Hepatic stellate cell (primary cell): ENCODE results near the gene LARP1.
"Not testable (repeated sequence)": the region's sequence is repeated elsewhere in the genome, so short reads cannot be mapped to it uniquely, and the experiment has no call there.

Experiments
- DNase-seq: peaks from one replicate; pipeline ENCODE4 v3.0.0; 2011; ENCODE audit warnings: low spot score

Gene LARP1

GRCh38 chr5:154824070-154824469, 68.9 kb downstream of the LARP1 start:
- no peak for DNase-seq

DNA sequence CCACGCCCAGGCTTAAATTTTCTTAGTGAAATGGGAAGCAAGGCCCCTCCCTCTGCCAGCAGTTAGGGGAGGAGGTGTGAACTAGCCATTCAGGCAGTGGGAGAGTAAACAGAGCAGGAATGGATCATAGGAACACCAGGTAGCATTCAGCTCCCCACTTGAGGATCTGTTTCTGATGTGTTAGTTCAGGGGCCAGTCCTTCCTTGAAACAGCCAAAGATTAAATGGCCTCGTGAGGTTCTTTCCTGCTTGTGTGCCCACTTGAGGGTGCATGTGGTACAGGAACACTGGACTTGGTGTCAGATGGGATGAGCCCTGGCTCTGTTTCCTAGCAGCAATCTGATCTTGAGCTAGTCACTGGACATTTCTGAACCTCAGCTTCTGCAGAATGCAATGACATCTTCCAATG, 74.0 kb downstream of the LARP1 start:
- no peak for DNase-seq

DNA sequence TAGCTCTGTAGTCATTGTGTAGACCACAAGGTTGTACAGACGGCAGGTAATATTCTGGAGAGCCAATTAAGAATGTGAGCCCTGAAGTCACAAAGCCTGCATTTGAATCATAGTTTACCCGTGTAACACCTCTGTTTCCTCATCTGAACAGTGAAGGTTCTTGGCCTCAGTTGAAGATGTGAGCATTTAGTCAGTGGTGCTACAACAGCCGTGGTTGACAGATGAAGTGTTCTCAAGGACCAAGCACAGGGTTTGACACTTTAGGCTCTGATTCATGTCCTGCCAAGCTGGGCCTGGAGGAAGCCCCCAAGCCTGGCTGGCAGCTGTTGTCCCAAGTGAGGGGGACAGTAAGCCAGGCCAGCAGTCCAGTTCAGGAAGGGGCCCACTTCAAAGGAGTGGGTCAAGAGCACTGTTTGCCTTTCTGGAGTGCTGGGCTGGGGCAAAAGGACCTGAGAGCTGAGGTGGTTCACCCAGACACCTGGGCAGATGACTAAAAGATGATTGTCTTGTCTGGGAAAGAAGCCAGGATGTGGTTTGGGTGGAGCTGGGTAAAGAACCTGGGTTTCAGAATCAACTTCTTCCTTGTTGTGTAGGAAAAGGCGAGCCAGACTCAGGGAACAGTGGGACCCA, 74.5 kb downstream of the LARP1 start:
- no peak for DNase-seq

DNA sequence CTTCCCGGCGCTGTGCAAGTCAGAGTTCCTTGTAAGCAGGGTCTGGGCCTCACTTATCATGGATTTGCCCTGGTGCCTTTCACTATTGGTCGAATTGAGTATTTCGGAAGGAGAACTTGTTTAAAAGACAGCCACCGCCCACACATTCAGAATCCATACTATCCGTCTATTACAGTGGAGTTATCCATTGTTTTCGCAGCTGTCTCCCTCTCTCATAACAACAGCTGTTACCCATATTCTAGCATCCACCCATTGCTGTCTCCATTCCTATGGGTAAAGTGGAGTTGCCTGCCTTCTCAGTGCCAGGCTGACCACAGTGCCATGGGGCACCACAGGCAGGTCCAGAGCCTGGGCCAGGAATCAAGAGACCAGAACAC, 75.0 kb downstream of the LARP1 start:
- DNase-seq = no peak

DNA sequence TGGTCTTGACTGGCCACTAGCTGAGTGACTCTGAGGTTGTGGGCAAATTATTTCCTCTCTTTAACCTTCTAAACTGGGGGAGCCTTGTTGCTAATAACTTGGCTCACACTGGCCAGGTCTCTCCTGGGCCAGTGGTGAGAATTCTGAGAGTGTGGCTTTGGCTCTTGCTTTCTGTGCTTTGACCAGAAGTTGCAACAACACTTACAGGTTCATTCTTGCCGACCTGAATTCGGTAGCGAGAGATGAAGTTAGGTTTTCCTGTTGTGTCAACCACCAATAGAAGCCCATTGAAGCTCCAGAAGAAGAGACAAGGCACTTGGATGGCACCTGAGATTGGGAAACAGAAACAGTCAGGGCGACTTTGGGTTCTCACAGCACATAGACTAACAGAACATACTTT, 75.4 kb downstream of the LARP1 start:
- DNase-seq = no peak

DNA sequence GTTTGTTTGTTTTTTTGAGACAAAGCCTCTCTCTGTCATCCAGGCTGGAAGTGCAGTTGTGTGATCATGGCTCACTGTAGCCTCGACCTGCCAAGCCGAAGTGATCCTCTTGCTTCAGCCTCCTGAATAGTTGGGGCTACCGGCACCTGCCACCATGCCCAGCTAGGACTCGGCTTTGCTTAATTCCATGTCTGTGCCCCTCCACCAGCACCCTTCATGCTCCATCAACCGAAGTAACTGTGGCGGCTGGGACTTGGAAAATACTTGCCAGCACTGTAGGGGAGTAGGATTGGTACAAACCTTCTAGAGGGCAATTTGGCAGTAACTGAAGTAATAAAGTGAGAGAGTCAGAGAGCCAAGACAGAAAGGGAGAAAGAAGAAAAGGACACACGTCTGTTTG, 76.3 kb downstream of the LARP1 start:
- no peak for DNase-seq

DNA sequence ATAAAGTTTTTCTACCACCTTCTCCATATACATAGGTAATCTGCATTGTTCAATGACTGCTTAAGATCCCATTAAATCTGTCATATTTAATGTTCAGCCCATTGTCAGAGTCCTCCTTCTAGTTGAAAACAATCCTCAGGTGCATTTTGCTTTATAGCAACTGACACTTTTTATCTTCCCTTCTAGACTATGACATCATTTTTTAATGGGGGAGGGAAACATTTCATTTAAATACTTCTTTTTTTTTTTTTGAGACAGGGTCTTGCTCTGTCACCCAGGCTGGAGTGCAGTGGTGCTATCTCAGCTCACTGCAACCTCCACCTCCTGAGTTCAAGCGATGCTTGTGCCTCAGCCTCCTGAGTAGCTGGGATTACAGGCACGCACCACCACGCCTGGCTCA, 77.6 kb downstream of the LARP1 start:
- not testable (repeated sequence) for DNase-seq

DNA sequence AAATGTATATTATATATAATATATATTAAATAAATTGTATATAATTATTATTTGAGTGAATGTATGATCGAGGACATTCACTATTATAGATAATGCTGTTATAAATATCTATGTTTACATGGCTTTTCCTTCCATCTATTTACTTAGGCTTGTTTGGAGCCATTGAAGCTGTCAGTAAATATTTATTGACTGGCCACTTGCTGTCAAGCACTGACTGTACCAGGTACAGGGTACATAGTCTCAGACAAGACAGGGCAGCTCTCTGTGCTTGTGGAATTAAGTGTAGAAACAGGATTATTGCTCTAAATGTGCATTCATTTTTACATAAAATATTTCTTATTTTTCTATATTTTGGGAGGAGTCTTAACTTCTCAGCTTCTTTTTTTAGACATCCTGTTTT, 78.9 kb downstream of the LARP1 start:
- no peak for DNase-seq

GRCh38 chr5:154835701-154836052, 80.5 kb downstream of the LARP1 start:
- not testable (repeated sequence) for DNase-seq

DNA sequence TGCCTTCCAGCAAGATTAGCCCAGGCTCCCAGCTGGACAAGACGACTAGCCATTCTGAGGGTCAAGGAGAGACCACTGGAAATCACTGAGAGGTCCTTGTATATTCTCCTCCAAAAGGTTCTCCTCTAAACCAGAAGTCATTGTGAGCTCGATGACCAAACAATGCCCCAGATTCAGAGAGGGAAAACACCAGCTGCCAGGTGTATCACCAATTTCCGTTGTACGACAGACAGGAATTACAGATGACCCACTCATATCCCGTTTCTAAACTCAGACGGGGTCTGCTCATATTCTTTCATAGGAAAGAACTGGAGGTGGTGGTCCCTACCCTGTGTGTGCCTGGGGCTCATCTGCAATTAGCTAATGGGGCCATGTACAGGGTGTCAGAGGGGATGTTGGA, 81.0 kb downstream of the LARP1 start:
- DNase-seq = no peak

DNA sequence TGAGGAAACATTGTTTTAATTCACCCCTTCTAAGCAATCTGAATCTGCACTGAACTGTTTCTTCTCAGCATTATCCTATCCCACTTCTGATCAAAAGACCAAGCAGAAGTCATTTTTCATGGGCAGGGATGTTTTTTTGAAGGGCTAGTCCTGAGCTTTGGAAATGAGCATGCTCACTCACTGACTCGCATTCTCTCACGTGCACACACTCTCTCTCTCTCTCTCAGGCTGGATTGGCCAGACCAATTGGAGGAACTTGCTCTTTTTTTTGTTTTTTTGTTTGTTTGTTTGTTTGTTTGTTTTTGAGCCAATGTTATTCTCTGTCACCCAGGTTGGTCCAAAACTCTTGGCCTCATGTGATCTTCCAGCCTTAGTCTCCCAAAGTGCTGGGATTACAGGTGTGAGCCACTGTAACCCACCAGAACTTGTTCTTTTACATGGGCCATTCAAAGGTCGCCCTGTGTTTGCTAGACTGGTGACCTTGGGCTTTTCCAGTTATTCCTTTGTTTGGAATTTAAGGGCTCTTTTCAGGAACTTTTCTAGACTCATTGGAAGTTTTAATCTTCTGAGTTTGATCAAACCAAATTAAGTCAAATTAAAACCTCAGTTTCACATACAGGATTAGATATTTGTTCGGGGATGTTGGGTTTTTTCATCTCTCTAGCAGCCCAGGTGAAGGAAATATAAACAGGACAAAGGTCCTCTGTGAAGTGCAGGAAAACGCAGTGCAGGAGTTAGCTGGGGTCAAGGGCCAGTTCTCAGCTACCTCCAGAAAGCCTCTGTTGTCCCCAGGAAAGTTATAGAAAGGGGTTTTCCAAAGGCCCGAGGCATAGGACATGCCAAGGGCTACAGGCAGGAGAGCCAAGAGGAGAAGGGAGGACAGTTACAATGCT, 82.1 kb downstream of the LARP1 start:
- DNase-seq = no peak

DNA sequence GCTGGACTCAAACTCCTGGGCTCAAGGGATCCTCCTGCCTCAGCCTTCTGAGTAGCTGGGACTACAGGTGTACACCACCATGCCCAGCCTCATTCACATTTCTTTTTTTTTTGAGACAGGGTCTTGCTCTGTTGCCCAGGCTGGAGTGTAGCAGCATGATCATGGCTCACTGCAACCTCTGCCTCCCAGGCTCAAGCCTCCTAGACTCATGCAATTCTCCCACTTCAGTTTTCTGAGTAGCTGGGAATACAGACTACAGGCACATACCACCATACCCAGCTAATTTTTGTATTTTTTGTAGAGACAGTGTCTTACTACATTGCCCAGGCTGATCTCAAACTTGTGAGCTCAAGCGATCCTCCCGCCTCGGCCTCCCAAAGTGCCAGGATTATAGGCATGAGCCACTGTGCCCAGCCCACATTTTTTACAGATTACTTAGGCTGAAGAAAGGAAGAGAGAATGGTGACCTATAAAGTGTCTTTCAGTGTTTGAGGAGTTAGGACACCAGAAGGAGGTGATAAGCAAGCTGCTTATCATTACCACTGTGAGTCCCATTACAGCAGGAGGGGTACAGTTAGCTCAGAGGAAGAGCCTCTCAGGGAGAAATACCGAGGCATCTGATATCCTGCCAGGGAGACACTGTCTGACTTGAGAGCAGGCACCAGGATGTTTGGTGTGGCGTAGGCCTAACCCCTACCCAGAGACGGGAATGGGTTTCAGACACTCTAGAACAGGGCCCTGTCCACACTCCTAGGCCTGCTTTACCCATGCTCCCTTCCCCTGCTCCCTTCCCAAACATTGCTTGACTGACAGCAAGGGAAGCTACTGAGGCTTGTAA, 85.5 kb downstream of the LARP1 start:
- no peak for DNase-seq

GRCh38 chr5:154841273-154841661, 86.1 kb downstream of the LARP1 start:
- DNase-seq = no peak

DNA sequence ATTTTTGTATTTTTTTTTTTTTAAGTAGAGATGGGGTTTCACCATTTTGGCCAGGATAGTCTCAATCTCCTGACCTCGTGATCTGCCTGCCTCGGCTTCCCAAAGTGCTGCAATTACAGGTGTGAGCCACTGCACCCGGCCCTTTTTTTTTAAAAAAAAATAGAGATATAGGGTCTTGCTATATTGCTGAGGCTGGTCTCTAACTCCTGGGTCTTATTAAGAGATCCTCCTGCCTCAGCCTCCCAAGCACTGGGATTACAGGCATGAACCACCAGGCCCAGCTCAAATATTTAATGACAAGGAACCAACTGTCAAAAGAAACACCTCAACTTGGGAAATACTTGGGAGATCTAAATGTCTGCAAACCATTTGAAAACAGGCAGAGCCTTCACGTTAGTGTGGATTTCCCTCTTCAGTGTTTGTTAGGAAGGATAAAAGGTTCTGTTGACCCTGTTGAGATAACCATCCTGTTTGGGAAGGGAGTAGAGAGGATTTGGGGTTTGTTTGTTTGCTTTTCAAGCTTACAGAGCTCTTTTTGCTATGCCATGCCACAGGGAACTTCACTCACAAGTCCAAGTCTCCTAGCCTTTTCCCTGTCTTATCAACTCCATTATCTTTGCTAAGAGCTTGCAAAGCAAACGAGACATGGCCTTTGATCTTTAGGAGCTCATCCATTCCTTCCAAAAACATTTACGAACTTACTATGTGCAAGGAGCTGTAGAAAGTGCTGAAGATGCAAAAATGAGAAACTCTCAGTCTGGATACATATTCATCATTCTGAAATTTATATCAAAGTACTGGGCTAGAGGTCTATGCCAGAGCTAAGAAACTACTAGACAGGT, 87.7 kb downstream of the LARP1 start:
- no peak for DNase-seq

DNA sequence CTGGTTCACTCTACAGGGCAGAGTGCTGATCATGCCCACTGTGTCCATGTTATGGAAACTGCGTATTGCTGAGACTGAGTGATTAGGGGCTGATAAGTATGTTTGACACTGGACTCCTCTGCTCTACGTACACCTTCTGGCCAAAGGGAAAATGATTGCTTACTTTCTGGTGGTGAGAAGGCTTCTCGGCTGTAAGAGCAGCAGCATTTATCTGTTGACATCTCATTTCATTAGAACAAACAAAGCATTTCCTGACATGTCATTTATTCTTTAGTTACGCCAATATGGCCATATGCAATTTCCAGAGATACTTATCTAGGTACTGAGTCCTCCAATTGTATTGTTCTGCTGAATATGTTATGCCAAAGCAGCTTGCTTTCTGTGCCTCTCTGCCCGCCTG, 89.6 kb downstream of the LARP1 start:
- no peak for DNase-seq

- no peak for DNase-seq
Measured at GRCh38 chr5:154849264-154849785, 94.1 kb downstream of the LARP1 start.

- no peak for DNase-seq
Measured at GRCh38 chr5:154849791-154850201, 94.6 kb downstream of the LARP1 start.

DNA sequence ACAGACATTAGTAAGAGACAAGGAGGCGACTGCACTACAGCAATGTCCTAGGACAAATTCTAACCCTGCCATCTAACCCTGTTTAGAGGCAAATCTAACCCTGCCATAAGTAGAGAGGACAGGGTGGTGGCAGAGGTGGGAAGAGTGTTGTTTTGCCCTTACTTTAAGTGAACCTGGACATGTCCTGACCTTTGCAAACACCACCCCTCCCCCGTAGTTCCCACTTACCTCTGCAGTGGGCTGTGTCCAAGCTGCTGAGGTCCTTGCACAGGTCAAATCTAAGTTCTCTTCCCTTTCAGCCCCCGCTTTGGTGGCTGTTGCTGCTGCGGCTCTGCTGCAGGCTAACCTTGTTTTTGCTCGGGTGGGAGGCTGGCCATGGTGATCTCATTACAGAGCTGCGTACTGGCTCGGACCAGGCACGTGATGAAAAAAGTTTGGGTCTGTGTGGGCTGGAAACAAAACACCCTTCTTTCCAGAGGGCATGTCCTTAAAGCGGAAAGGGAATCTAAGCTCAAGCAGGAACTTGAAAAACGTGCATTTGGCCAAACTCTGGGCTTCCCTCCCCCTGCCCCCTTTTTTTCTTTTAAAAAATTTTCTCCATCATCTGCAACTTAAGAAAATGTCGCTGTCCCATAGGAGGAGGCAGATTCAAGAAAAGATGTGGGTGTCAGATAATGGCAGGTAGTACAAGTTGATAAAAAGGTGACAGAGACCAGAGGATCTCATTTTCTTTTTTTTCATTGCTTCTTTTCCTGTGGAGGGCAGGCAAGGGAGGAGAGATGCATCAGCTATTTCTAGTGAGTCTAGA, 95.3 kb downstream of the LARP1 start, which contains the start of gene FAXDC2:
Gene FAXDC2 (minus strand): TSS at position 349 of the 808 bp plus-strand sequence. CDS start 12,425 bp downstream, outside the sequence.
- peak; percentile 81 for DNase-seq

DNA sequence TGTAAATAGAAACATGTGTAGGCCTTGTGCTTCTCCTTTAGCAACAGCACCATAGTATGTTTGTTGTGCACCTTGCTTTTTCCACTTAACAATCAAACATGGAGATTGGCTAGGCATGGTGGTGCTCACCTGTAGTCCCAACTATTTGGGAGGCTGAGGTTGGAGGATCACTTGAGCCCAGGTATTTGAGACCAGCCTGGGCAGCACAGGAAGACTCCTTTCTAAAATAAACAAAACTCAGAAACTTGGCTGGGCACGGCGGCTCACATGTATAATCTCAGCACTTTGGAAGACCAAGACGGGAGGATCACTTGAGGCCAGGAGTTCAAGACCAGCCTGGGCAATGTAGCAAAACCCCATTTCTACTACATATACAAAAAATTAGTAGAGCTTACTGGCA, 96.2 kb downstream of the LARP1 start:
- DNase-seq = no peak

GRCh38 chr5:154857530-154858296, 102.5 kb downstream of the LARP1 start:
- DNase-seq = peak; percentile 90
